NCI-H774 (cell line): ENCODE measurements around the gene TNRC6C.
A peak's percentile ranks its signal among the peaks of the same experiment; 100 is the strongest.
"Not testable (repeated sequence)": the region's sequence is repeated elsewhere in the genome, so short reads cannot be mapped to it uniquely, and the experiment has no call there.

Source experiments
- DNase-seq: peaks from one replicate; lab custom pipeline; 2025; lab: John Stamatoyannopoulos, UW

Gene TNRC6C

GRCh38 chr17:78044280-78044835, 85.9 kb downstream of the TNRC6C start:
- no peak for DNase-seq

DNA sequence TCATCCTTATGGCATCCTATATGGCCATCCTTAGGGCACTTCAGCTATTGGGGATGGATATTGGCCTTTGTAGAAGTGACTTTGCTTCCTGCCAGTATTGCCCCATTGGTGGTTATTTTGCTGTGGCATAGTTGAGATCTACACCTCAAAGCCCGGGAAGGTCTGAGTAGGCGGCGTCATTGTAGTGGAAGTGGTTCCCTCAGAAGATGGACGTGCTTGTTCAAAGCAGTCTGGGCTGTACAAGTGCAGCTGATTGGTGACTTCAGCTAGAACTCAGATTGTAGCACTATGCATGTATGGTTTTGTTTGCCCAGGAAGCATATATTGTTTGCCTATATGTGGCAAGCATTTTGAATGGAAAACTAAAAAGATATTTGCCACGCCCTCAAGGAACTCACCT, 86.8 kb downstream of the TNRC6C start:
- DNase-seq: no peak

DNA sequence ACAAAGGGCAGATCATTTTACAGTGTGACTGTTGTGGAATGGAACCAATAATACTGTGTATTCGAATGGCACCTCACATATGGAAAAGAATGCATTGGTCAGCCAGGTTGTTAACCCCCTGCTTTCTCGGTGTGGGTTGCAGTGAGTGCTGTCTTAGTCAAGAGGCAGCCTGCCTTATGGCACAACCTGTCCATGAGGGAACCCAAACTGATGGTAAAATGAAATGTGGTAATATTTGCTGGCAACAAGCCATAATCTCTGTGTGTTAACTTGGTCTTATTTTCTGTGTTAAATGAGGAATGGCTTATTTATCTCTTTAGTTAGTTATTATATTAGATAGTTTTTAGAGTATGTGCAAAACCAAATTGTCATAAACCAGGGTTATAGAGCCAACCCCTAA, 88.4 kb downstream of the TNRC6C start:
- no peak for DNase-seq

DNA sequence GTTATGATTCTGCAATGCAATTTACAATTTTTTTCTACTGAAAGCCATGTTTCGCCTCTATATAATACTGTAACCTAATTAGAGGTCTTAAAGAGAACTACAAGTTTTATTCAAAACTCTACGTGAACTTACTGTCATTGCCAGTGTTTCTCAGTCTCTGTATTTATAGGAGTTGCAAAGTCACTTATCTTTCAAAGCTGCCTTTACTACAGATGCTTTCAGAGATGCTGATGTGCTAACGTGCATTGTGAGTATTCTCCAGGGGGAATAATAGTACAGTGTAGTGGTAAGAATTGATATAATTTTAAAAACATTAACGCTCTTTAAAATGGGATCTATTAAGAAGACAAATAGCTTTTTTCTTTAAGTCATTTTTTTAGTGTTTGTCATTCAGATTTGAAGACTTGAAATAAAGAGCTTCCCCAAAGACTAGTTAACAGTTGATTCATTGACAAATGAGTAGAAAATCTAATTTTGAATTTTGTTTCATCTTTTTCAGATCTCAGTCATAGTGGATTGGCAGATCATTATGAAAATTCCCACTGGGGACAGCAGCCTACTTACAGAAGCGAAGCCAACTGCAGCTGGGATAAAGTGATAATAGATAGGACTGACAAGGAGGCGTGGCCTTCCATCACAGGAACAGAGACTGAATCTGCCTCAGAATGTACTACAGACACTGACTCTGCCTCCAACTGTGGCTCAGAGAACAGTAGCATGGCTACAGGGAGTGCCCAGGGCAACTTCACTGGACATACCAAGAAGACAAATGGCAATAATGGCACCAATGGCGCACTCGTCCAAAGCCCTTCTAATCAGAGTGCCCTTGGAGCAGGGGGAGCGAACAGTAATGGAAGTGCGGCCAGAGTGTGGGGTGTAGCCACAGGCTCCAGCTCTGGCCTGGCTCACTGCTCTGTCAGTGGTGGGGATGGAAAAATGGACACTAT, 90.1 kb downstream of the TNRC6C start:
- DNase-seq: no peak

GRCh38 chr17:78049609-78050008, 91.1 kb downstream of the TNRC6C start:
- DNase-seq: no peak

DNA sequence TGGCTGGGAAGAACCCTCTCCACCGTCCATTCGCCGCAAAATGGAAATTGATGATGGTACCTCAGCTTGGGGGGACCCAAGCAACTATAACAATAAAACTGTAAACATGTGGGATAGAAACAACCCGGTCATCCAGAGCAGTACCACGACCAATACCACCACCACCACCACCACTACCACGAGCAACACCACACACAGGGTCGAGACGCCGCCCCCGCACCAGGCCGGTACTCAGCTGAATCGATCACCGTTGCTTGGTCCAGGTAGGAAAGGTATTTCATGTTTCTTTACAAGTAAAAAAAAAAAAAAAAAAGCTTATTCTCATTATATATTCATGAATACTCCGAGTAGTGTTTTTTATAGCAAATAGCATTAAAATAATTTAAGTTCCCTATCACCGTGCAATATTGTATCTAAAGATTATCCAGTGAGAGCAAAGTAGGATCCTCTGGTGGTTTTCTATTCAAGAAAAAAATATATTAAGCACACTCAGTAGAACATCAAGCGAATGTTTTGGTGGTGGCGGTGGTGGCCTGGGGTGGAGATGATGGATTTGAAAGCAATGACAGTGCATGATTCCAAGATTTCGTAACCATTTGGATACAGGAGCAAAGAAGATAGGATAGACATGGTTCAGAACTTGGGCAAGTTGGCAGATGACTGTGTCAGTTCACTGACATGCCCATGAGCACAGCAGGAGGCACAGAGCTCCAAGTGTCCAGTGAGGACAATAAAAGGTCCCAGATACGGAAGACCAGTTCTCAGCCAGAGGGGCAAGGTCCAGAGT, 92.9 kb downstream of the TNRC6C start:
- DNase-seq: no peak

DNA sequence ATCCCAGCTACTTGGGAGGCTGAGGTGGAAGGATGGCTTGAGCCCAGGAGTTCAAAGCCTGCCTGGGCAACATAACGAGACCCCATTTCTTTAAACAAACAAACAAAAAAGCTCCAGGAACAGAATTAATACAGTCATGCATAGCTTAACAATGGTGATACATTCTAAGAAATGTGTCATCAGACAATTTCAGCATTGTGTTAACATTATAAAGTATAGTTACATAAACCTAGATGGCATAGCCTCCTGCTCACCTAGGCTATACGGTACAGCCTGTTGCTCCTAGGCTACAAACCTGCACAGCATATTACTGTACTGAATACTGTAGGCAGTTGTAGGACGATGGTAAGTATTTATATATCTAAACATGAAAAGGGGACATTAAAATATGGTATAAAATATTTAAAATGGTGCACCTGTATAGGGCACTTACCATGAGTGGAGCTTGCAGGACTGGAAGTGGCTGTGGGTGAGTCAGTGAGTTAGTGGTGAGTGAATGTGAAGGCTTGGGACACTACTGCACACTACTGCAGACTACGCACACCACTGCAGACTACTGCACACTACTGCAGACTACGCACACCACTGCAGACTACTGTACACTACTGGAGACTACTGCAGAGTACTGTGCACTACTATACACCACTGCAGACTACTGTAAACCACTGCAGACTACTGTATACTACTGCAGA, 95.4 kb downstream of the TNRC6C start:
- no peak for DNase-seq

GRCh38 chr17:78057113-78057740, 98.7 kb downstream of the TNRC6C start:
- DNase-seq: no peak

- DNase-seq: peak; percentile 56
These were observed 99.5 kb downstream of the TNRC6C start for GRCh38 chr17:78058001-78058400.

- no peak for DNase-seq
These were observed 100.1 kb downstream of the TNRC6C start for GRCh38 chr17:78058581-78058980.

DNA sequence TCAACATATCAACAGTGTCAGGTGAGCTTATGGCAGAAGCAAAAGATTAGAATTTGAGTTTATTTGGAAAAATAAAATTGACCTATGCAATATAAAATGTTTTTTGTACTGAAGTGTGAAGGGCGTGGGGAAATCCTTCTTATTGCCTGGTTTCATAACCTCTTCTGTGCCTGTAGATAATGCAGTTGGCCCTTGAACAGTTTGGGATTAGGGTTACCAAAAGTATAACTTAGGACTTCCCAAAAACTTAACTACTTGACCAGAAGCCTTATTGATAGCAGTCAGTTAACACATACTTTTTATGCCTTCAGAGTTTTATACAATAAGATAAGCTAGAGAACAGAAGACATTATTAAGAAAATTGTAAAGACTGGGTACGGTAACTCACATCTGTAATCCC, 104.1 kb downstream of the TNRC6C start:
- no peak for DNase-seq

DNA sequence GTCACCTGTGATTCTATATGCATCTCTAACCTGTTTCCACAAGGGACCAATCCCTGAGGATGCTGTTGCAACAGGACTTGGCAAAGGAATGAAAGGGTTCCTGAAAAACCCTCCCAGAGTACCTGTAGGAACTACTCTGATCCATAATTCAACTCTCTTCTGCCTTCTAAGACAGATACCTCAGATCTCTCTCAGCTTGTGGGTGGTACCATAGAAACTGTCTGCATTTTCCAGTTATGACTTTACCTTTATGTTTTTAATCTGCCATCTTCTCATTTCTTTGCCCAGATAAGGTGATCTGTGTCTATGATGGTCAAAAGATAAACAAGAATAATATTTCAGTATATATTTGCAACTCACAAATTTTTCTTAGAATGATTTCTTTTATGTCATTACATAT, 105.0 kb downstream of the TNRC6C start:
- no peak for DNase-seq

- DNase-seq: no peak
These were observed 106.2 kb downstream of the TNRC6C start for GRCh38 chr17:78064708-78065107.

GRCh38 chr17:78066976-78067375, 108.5 kb downstream of the TNRC6C start:
- DNase-seq: not testable (repeated sequence)

DNA sequence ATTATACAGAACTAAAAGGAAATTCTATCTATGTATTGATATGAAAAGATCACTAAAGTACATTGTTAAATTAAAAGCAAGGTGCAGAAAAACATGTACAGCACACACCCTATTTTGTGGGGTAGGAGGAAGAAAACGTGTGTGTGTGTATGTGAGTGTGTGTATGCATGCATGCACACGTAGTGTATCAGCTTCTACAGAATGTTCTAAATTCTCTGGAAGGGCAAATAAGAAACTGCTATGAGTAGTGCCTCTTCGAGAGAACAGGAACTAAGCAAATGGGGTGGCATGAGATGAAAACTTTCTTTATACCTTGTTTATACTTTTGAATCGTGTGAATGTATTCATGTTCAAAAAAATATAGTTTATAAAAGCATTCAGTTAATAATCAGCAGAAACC, 111.2 kb downstream of the TNRC6C start:
- no peak for DNase-seq

- DNase-seq: no peak
These were observed 114.5 kb downstream of the TNRC6C start for GRCh38 chr17:78072961-78073360.

GRCh38 chr17:78075011-78075410, 116.5 kb downstream of the TNRC6C start:
- DNase-seq: no peak

DNA sequence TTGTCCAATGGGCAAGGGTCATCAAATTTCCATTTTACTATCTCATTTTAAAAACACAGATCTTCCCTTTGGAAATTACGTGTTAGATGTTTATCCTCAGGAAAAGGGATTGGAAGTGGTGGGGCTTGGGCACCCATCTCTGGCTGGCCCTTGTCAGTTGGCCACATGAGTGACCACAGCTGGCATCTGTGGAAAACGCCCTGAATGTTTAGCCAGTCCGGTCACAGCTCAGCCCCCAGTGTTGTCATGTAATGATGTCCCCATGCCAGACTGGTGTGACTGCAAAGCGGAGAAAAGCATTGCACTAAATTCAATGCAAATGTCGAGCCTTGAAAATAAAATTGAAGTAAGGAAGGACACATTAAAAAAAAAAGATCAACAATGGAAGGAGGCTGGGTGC, 117.0 kb downstream of the TNRC6C start:
- DNase-seq: no peak

DNA sequence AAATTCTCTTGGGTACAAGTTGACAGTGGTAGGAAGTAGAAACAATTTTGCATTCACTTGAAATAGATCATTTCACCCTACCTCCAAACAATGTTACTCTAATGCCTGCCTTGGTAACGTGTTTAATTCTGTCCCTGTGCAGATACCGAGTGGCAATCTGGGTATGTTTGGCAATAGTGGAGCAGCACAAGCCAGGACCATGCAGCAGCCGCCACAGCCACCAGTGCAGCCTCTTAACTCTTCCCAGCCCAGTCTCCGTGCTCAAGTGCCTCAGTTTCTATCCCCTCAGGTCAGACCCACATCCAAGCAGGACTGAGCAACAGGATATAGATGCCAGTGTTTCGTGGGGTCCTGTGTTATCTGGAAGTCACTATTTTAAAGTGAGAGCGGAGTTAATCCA, 120.8 kb downstream of the TNRC6C start:
- no peak for DNase-seq

GRCh38 chr17:78081551-78081950, 123.0 kb downstream of the TNRC6C start:
- DNase-seq: no peak

GRCh38 chr17:78082355-78082872, 123.9 kb downstream of the TNRC6C start:
- not testable (repeated sequence) for DNase-seq
